RWPE1 (cell line): Measurements from ENCODE around the gene VMP1.
A peak's percentile ranks its signal among the peaks of the same experiment; 100 is the strongest.
"Not testable (repeated sequence)": the region's sequence is repeated elsewhere in the genome, so short reads cannot be mapped to it uniquely, and the experiment has no call there.

ENCODE experiments used
- CTCF ChIA-PET: fragments of 350-600 bp; sonication (Branson Sonifier 250); formaldehyde crosslinking; extraction: SDS; loops from one replicate; lab custom pipeline; 2021; lab: Yijun Ruan, JAX
- POLR2A ChIA-PET: fragments of 400-600 bp; formaldehyde crosslinking; extraction: SDS; loops from one replicate; lab custom pipeline; 2020; ENCODE audit warnings: antibody characterized with exemption; ENCODE audit not compliant: low non-redundant PET; lab: Yijun Ruan, JAX
- DNase-seq: peaks from one replicate; pipeline ENCODE4 v3.0.0; 2012; ENCODE audit warnings: low spot score
- H3K27ac ChIP-seq: fragments of 450-650 bp; 2 replicates; pipeline ENCODE4 v1.5.1; 2017
- CTCF ChIP-seq: fragments of 450-650 bp; conservative IDR thresholded peaks from 2 replicates; pipeline ENCODE4 v1.5.1; 2017; ENCODE audit warnings: low read depth, mild to moderate bottlenecking

VMP1 gene

GRCh38 chr17:59872351-59872750, 164.9 kb downstream of the VMP1 start:
- no peak for DNase-seq
- CTCF ChIA-PET: no interaction called here
- TF ChIP-seq CTCF: no peak
- no peak overlapping the region for H3K27ac ChIP-seq
- POLR2A ChIA-PET: no interaction called here

GRCh38 chr17:59873414-59873813, 166.0 kb downstream of the VMP1 start:
- DNase-seq, H3K27ac ChIP-seq, POLR2A ChIA-PET: not testable (repeated sequence)
- CTCF ChIA-PET: interaction anchor here (0.6 kb wide), 1 partner anchor 127 kb away, joined by 4 read pairs; no protein-coding TSS in a partner anchor

GRCh38 chr17:59874376-59874775, 166.9 kb downstream of the VMP1 start:
- H3K27ac ChIP-seq: no peak overlapping the region
- TF ChIP-seq CTCF: no peak
- ChIA-PET POLR2A (no interaction called here), CTCF (interaction anchor here (0.7 kb wide), 1 partner anchor 8 kb away, joined by 3 read pairs; no protein-coding TSS in a partner anchor)
- DNase-seq: no peak

- no peak for DNase-seq
- peak overlapping the region; percentile 12 for H3K27ac ChIP-seq
- POLR2A ChIA-PET: interaction anchor here (0.6 to 0.7 kb wide), 2 partner anchors 17 to 45 kb away, joined by 4 to 5 read pairs; partner anchors contain the start of genes RPS6KB1 and TUBD1
- CTCF ChIA-PET: no interaction called here
- TF ChIP-seq CTCF: no peak
Observed at GRCh38 chr17:59876107-59876506, 168.7 kb downstream of the VMP1 start.

- ChIA-PET POLR2A (no interaction called here), CTCF (no interaction called here)
- no peak for TF ChIP-seq CTCF
- no peak overlapping the region for H3K27ac ChIP-seq
- no peak for DNase-seq
Observed at GRCh38 chr17:59877965-59878364, 170.5 kb downstream of the VMP1 start.

- ChIA-PET CTCF (no interaction called here), POLR2A (no interaction called here)
- DNase-seq: no peak
- TF ChIP-seq CTCF: no peak
- no peak overlapping the region for H3K27ac ChIP-seq
Observed at GRCh38 chr17:59878624-59879023, 171.2 kb downstream of the VMP1 start.

GRCh38 chr17:59884861-59885260, 177.4 kb downstream of the VMP1 start:
- no peak for TF ChIP-seq CTCF
- POLR2A ChIA-PET: no interaction called here

More at GRCh38 chr17:59884861-59885260, 177.4 kb downstream of the VMP1 start:
- DNase-seq: no peak
- CTCF ChIA-PET: no interaction called here
- H3K27ac ChIP-seq: no peak overlapping the region
